CD4-positive, alpha-beta T cell treated with Interleukin-15 for 4 hours (primary cell): ENCODE results near the gene HECW1.
"Not testable (repeated sequence)": the region's sequence is repeated elsewhere in the genome, so short reads cannot be mapped to it uniquely, and the experiment has no call there.

ENCODE experiments used
- DNase-seq: peaks from one replicate; pipeline ENCODE4 v3.0.0-alpha.2; 2020; ENCODE audit warnings: low spot score

Gene HECW1

DNA sequence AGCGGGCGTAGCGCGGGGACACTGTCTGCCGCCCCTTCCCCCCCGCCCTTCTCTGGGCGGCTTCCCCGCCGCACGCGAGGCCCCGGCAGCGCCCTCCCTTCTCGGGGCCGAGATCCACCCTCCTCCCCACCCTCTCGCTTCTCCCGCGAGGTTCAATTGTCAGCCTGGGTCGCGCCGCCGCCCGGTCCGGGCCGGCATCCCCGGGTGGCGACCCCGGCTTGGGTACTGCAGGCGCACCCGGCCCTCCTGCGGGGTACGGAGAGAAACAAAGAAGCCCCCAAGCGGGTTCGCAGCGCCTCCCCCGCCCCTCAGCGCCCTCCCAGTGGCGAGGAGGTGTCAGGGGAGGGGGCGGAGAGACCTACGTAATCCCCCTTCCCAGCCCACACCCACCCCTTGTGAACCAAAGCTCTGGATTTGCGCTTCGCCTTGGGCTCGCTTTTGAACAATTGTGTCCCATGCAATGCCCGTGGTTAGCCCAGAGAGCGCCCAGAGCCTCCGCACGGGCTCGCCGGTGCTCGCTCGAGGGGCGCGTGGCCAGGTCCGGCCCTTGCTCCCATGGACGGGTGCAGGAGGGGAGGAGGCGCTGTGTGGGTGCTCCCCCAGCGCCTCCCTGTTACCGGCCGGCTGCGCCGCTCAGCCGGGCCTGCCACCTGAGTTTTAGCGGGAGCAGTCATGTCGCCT, 634 bp downstream of the HECW1 start:
- DNase-seq: no peak

DNA sequence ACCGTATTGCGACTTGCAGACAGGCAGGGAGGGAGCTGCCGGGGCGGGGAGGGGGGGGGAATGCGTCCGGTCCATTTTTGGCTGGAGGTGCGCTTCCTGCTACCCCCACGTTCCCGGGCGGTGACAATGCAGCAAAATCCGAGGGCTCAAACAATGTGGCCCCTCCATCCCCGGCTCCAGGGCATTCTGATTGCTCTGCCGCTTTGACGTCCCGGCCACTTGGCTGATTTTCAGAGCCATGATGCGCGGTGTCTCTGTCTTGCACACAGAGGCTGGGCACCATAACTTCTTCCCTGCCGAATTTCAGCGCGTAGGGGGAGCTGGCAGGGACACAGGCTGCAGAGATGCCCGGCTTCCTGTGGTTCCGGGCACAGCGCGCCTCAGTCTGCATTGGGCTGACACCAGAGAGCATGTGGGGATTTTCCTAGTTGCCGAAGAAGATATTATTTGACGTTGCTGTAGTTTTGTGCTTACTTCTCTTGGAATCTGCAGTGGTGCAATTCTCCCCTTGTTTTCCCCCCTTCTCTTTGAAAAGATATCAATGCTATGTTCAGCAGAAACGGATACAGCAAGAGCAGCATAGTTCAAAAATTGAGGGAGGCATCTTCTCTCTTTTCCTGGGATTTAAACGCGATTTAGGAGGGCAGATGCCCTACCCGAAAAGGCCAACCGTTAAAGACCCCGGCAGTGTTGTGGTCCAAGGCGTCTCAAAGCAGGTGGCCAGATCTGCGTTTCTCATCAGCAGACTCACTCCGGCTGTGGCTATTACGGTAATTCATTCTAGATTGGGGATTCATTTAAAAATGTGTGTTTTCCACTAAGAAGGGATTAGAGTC, 1.4 kb downstream of the HECW1 start:
- no peak for DNase-seq

DNA sequence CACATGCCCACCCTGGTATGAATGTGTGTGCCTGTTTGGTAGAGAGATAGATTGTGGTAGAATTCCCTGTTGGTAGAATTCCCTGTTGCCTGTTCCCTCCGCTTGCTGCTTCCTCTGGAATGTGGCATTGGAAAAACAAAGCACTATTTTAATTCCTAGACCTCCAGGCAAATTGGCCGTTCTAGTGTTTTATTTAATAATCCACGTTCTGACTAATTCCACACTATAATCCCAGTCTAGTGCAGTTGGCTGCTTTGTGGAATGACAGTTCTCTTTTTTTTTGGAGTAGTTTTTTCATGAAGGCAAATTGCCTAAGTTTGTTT, 2.0 kb downstream of the HECW1 start:
- DNase-seq: no peak

DNA sequence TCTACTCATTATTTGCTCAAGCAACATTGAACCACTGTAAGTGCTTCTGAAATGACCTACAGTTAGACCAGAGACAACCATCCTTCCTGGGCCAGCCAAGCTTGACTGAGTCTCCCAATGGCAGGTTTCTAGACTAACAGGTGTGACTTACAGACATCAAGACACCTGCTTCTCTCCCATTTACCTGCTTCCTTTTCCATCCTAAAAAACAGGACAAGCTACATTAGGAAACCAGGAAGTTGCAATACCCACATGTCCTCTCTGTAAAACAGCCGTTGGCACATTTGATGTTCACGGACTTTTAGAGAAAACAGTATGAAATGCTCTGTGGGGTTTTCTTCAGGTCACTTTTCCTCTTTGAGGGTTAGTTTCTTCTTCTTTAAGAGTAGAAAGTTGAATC, 4.0 kb downstream of the HECW1 start:
- DNase-seq: no peak

DNA sequence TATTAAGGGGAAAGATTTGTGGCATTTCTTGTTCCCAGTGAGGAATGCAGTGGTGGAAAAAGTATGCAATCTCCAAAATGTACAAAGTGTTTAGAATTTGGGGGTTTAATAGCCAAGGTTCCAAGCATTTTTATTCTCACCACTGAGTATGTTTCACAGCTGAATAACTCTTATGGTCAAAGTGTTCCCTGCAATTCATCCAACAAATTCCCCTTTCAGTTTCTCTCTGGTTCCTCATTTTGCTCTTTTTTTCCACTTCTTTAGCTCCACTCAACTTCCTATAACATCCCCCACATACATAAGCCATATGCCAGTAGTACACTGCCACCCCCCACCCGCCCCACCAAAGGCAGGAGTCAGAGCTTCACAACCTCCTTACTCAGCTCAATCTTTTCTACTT, 4.6 kb downstream of the HECW1 start:
- DNase-seq: no peak

DNA sequence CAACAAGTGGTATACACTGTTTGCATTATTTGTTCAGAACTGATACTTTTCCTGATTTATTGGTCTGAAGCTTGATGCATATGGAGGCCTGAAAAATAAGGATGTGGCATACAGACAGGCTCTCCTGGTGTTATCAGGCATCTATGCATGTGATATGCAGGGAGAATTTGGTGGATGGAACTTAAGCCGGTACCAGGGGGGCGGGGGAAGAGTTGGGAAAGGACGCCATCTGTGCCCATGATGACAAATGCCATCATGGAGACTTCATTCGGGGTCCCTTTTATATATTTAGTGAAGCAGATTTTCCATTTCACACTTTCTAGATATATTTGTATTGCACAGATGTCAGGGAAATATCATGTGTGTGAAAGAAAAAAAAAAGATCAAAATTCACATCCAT, 5.4 kb downstream of the HECW1 start:
- DNase-seq: no peak

DNA sequence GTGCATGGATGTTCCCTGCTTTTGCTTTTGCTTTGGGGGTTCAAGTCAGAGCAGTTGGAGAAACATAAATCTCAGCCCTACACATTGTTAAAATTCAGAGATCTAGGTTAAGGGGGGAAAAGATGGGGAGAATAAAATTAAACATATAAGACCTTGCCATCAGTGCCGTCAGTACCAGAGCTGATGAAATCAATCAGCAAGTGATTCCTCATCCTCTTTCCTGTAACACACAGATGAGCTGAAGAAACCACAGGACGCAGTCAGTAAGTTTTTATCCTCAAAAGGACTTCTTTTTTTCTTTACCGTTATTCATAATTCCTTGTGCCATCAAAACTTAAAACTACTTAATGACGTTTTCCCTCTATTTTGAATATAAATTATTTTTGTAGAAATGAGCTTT, 5.9 kb downstream of the HECW1 start:
- DNase-seq: no peak

DNA sequence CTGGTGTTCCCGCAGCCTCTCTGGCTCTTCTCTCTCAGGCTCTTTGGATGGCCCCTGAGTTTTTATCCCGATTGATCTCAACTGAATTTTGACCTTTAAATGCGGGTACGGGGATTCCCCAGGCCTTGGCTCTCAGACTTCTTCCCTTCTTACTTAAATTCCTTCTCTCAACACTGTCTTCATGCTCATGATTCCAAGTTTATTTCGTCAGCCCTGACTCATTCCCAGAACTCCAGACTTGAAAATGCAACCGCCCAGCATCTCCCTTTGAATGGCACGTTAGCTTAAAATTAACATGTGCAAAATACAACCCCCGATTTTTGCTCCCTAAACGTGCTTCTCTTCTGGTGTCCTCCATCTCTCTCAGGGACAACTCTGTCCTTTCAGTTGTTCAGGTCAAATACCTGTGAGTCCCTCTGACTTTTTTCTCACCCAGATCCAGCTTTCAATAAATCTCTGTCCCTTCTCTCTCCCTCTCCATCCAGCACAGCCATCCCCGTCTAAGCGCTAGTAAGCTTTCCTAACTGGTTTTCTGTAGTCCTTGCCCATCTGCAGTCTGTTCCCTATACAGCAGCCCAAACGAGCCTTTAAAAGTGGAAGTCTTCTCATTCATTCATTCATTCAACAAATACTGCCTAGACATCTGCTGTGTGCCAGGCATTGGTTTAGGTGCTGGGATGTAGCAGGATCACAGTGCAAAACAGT, 7.1 kb downstream of the HECW1 start:
- no peak for DNase-seq

DNA sequence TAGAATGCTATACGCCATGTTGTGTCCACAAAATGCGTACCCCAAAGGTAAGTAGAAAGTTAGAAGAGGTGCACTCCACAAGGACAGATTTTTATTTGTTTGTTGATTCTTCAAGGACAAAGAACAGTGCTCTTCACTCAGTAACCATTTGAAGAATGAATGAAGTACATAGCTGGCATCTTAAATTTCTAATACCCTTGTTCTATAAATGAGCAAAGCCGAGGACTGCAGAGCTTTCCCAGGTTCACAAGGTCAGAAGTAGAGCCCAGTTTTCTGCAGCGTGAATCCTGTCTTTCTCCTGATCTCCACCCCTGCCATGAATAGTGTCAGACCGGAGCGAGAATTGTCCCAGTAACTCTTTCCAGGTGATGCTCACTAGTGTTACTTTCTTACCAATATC, 9.5 kb downstream of the HECW1 start:
- DNase-seq: no peak

DNA sequence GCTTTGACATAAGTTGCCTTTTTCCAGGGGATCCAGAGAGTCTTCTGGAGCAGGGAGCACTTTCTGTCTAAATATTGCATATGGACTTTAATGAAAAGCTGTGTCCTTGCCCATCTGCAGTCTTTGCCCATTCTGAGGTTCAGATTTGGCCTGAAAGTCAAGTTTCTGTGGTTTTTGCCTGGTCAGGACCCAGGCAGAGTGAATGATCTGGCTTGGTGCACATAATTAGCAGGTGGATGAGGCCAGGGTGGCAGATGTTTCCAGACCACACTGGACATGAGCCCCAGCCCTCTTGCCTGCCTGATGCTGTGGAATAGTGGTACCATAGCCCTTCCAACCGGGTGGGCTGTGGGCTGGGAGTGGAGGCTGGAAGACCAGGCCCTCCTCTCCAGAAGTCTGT, 11.0 kb downstream of the HECW1 start:
- no peak for DNase-seq

DNA sequence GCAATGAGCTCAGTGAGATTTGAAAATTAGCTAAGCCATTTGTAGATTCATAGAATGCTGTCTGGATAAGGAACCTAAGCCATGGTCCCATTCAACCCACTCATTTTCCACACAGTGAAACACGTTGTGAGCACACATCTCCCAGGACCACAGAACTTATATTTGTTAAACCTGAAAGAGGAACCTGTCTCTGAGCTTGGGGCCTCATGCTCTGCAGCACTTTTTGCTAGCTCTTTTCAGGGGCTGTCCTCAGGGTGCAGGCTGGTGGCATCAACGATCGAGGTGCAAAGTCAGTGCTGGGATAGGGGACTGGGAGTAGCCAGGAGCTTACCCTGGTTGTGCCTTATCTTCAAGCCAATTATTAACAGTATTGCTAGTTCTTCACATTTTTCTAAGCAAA, 11.9 kb downstream of the HECW1 start:
- DNase-seq: no peak

DNA sequence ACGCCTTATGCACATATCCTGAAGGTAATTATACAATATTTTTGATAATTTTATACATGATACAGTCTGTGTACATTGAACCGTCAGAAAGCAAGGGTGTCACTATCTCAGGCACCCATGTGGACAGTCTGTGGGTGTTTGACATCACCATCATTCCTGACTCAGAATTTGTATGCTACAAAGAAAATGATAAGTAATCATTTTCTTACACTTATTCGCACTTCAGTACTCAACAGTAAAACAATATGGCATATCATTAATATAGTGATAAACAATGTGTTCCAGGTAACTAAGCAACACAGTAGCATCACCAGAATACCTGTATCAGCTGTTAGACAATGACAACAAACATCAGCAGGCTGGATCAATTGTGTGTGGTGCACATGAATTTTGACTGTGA, 17.9 kb downstream of the HECW1 start:
- no peak for DNase-seq

DNA sequence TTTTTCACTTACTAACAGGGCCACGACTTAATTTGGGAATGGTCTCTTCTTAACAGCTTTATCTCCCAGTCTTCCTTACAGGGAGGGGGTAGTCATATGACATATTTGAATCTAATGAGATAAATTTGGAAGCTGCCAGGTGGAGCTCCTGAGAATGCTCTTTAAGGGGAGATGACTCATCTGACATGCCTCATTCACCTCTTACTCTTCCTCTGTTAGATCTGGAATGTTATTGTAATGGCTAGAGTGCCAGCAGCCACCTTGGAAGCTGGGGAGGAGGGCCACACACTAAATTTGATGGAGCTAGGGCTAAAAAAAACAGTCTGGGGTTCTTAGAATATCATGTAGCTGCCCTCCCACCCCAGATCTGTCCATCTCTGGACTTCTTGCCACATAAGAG, 22.7 kb downstream of the HECW1 start:
- DNase-seq: no peak

DNA sequence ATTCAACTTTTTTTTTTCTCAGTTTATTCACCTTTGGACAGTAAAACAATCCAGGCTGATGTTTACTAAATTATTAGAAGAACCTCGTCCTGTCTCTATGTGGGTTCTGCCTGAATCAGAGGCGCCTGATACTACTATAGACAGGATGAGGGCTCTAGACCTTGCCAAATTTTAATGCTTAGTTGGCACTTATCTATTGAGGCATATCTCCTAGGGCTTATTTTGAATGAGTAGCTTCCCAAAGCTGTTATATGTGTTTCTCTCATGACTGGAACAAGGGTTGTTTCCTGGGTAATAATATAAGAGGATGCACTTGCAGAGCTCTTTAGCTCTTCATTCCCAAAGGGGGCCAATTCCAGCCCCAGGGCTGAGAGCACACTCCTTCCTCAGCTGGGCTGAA, 23.6 kb downstream of the HECW1 start:
- DNase-seq: no peak

DNA sequence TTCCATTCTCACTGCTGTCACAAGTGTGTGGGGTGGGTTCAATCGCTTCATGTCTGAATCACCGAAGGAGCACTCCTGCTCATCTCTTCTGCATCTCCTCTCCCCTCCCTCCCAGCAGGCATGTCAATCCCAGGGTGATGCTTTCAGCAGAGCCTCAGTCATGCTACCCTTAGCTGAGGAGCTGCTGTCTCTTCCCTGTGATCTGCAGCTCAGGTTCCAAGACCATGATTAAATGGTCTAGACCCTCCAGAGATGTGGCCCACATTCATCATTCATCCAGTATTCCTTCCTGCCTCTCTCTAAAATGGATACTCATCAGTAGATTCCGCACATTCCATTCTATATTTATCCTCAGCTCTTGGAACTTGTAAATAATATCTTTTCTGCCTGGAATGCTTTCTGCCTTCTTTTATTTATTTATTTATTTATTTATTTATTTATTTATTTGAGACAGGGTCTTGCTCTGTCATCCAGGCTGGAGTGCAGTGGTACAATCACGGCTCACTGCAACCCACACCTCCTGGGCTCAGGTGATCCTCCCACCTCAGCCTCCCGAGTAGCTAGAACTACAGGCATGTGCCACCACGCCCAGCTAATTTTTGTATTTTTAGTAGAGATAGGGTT, 24.8 kb downstream of the HECW1 start:
- DNase-seq: not testable (repeated sequence)

DNA sequence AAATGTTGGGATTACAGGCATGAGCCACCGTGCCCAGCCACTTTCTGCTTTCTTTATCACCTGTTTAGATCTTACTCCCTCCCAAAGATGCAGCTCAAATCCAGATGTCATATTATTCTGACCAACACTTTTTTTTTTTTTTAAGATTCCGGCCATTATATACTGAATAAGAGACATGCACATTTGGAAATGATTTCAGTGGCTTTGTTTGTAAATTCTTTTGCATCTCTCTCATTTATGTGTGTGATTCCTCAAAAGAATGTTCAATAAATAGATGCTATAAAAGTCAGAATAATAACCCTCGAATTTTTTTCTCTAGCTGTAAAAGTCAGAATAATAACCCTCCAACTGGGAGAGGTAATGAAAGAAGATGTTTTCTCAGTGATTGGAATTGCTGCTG, 25.4 kb downstream of the HECW1 start:
- no peak for DNase-seq

DNA sequence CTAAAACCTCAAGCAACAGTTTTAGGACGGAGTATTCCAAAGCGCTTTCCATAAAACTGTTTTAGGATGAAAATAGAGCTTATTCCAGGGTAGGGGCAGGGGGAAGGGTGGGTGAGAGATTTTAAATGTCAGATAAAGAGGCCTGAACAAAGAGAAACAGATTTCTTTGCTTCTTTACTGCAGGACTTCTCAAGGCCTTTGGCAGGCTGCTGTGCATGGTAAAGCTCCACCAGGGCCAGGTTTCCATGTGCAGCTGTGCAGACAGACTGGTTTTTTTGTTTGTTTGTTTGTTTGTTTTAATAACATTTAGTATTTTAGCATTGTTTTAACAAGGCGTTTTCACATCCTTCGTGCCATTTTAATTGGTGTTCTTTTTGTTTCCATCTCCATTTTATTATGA, 26.3 kb downstream of the HECW1 start:
- DNase-seq: no peak

DNA sequence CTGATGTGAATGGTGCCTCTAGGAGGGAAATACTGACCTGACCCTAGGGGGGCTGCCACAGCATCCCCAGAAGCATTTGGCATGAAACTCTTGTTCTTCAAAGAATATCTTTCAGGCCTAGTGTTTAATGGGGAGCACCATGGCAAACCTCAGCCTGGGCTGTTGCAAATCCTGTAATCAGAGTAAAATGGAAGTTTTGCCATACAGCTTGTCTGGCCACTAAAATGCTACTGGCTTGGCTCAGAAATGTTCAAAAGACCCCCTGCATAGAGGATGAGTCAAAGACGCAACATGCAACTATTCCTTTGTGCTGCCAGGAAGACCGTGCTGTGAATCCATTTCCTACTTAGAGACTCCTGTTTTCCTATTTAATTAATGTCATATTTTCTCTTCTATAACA, 26.7 kb downstream of the HECW1 start:
- DNase-seq: no peak

DNA sequence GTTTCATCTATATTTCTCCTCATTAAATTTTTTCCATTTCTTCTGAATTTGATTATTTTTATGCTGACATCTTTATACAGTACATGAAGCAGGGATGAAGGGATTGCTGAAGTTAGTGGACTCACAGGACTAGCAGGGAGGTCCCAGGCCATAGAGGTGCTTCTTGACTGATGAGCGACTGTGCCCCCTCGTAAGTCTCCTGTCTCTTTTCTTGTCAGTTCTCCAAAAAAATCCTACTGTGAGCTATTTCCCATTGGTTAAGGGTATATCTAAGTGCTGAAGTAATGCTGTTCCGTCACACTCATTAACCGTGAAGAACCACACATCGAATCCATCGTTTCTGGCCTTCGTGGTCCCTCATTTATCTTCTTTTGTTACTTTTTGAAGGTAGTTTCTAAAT, 27.7 kb downstream of the HECW1 start:
- DNase-seq: no peak

DNA sequence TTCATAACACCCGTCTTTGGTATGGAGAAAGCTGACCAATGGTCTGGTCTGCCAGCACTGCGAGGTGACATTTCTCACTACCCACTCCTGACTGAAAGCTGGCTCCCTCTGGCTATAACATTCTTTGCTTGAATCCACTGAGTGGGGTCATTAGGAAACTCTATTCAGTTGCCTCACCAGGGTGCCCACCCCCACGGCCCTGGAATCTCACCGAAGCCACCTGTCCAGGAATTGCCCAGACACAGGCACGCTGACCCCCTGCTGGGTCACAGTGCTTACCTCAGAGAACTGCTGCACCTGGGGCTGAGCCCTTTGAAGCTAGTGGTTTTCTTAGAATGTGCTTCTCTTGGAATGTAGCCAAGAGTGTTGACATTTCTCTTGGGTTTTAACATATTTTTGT, 28.6 kb downstream of the HECW1 start:
- no peak for DNase-seq

DNA sequence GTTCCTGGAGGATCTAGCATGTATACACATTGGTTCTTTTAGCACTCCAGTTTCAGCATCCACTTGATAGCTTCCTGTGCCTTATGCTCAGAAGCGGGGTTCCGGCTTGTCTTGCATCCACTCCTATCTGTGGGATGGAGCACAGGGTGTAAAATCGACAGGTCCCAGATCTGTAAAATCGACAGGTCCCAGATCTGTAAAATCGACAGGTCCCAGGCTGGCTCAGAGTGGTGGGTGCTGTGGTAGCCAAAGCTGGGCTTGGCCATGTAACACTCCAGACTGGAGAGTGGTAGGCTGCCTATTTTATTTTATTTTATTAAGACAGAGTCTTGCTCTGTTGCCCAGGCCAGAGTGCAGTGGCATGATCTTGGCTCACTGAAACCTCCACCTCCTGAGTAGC, 30.3 kb downstream of the HECW1 start:
- DNase-seq: no peak

DNA sequence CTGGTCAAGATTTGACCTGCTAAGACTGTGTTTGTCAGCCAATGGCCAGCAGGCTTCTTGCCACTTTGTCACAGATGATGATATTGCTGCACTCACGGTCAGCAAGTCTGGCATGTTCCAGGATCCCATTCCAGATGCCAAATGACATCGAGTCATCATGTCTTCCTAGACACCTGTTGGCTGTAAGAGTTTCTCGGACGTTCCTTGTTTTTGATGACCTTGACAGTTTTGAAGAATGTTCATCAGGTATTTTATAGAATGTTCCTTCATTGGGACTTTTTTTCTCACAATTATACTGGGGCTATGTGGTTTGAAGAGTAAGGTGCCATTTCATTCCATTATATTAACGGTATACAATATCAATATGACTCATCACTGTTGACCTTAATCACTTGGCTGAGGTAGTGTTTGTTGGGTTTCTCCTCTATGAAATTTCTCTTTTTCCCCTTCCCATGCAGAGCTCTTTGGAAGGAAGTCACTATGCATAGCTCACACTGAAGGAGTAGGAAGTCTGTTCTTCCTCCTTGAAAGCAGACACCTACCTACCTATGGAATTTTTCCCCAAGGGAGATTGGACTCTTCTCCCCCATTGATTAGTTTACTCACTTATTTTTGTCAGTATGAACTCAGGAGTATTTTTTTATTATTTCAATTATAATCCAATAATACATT, 31.6 kb downstream of the HECW1 start:
- no peak for DNase-seq
